Lung (tissue), 12 donors: Measurements from ENCODE around the gene AK9. TPM values are rescaled to one million over a fixed set of nuclear protein-coding genes. Genes with fewer than 3 reads are reported as not detected.

Experiments
- ATAC-seq: fragments of 200-7000 bp; cut with Tn5 transposase; one replicate; pipeline ENCODE4 v1.9.1; 2020; ENCODE audit warnings: moderate number of reproducible peaks; ENCODE audit not compliant: insufficient read depth, low FRiP score
- DNase-seq, 3 donors: peaks; one replicate each; pipeline ENCODE4 v3.0.0-alpha.2; 2013 to 2017
- H3K27ac ChIP-seq, 2 donors: one replicate each; pipeline ENCODE4 v1.5.1; 2013; ENCODE audit warnings: mild to moderate bottlenecking in 2 of 2, moderate library complexity in 2 of 2, control low read depth in 1 of 2, inconsistent platforms in 1 of 2, low read depth in 1 of 2, low read length in 1 of 2
- H3K27me3 ChIP-seq, 3 donors: one replicate each; pipeline ENCODE4 v1.5.1; 2013; ENCODE audit warnings: low read length in 2 of 3; ENCODE audit not compliant: control insufficient read depth in 3 of 3, insufficient read depth in 3 of 3
- H3K36me3 ChIP-seq, 4 donors: one replicate each; pipeline ENCODE4 v1.5.1; 2013; ENCODE audit warnings: low read length in 4 of 4, mild to moderate bottlenecking in 1 of 4, moderate library complexity in 1 of 4; ENCODE audit not compliant: control insufficient read depth in 4 of 4, insufficient read depth in 4 of 4
- H3K4me1 ChIP-seq, 5 donors: one replicate each; pipeline ENCODE4 v1.5.1; 2013; ENCODE audit warnings: low read length in 5 of 5, mild to moderate bottlenecking in 2 of 5, moderate library complexity in 1 of 5; ENCODE audit not compliant: control insufficient read depth in 5 of 5, insufficient read depth in 5 of 5
- H3K4me3 ChIP-seq: one replicate; pipeline ENCODE4 v1.5.1; 2013; ENCODE audit warnings: mild to moderate bottlenecking, control low read depth, moderate library complexity
- H3K9ac ChIP-seq, 2 donors: one replicate each; pipeline ENCODE4 v1.5.1; 2013; ENCODE audit warnings: low read length in 2 of 2, control low read depth in 1 of 2; ENCODE audit not compliant: insufficient read depth in 1 of 2
- H3K9me3 ChIP-seq, 4 donors: one replicate each; pipeline ENCODE4 v1.5.1; 2013; ENCODE audit warnings: low read length in 3 of 4, mild to moderate bottlenecking in 1 of 4, moderate library complexity in 1 of 4; ENCODE audit not compliant: control insufficient read depth in 4 of 4, insufficient read depth in 3 of 4
- CTCF ChIP-seq: IDR thresholded peaks from 2 replicates; pipeline ENCODE4 v1.5.1; 2012; ENCODE audit warnings: mild to moderate bottlenecking; ENCODE audit errors: control extremely low read depth, extremely low read depth
- WGBS, 2 donors: extraction: QIAGEN DNeasy Blood & Tissue Kit; methylation state at CpG; one replicate each; pipeline ENCODE4 v1.1.7; 2013; 5-methylcytosine and 5-hydroxymethylcytosine counted together
- polyA plus RNA-seq, 2 donors: library from polyadenylated mRNA; stranded (reverse); fragments of 200-250 nt; gene quantifications; one replicate each; pipeline ENCODE4 v1.2.1, GENCODE V29; 2013
- total RNA-seq, 2 donors: library from RNA; depleted of rRNA in 1 of 2; stranded (reverse); fragments of >200 nt in 1 of 2; gene quantifications; one replicate each; pipeline ENCODE4 v1.2.1, GENCODE V29; 2014 to 2021
- donor health status: control.
- donor health status: control.
- donor health status: Bipolar disorder and iron deficiency.
- donor health status: healthy.
- donor health status: DM: yes; HTN: yes; CAD: no.

The AK9 gene
- total and polyA plus RNA-seq, 4 donors = 4.1 to 26.3 (median 7.2) TPM

- 82 to 90% methylated on average over 27 of the region's 27 CpGs for WGBS, 2 donors
- no peak overlapping the region for H3K9ac ChIP-seq
Measured at GRCh38 chr6:109453594-109454495, 237.2 kb downstream of the AK9 start.

GRCh38 chr6:109453156-109453555, 237.8 kb downstream of the AK9 start:
- DNase-seq (no peak), ATAC-seq (no peak)
- H3K36me3 ChIP-seq = peaks cover 0 to 23% (median 15%) of the 10 kb centered on the region in 4 donors
- TF ChIP-seq CTCF = no peak
- no peak overlapping the region for H3K27ac ChIP-seq
- peaks cover 5 to 30% (median 10%) of the 10 kb centered on the region in 5 donors for H3K4me1 ChIP-seq
- H3K27me3 ChIP-seq = no peaks in the 10 kb centered on the region
- 92 to 94% methylated on average over 2 of the region's 2 CpGs for WGBS, 2 donors
- H3K9me3 ChIP-seq = no peaks in the 10 kb centered on the region
- no peak overlapping the region for H3K9ac ChIP-seq
- H3K4me3 ChIP-seq = no peak overlapping the region

More at GRCh38 chr6:109453594-109454495, 237.2 kb downstream of the AK9 start:
- no peak overlapping the region for H3K4me3 ChIP-seq
- no peak for TF ChIP-seq CTCF
- peaks cover 6 to 33% (median 10%) of the 10 kb centered on the region in 5 donors for H3K4me1 ChIP-seq
- H3K27ac ChIP-seq = peak overlapping the region in 1 of 2 donors; percentile 59
- peaks cover 0 to 17% (median 11%) of the 10 kb centered on the region in 4 donors for H3K36me3 ChIP-seq
- H3K27me3 ChIP-seq = no peaks in the 10 kb centered on the region
- DNase-seq (peak in 2 of 3 donors; percentile 53 to 60), ATAC-seq (no peak)
- H3K9me3 ChIP-seq = no peaks in the 10 kb centered on the region

- Histone ChIP-seq H3K9me3 (no peaks in the 10 kb centered on the region), H3K4me3 (no peak overlapping the region), H3K9ac (no peak overlapping the region), H3K4me1 (peaks cover 5 to 20% (median 7%) of the 10 kb centered on the region in 5 donors), H3K27me3 (no peaks in the 10 kb centered on the region), H3K27ac (no peak overlapping the region), H3K36me3 (peaks cover 0 to 23% (median 15%) of the 10 kb centered on the region in 4 donors)
- ATAC-seq (no peak), DNase-seq (no peak)
- TF ChIP-seq CTCF = no peak
- 89 to 92% methylated on average over 9 of the region's 9 CpGs for WGBS, 2 donors
Measured at GRCh38 chr6:109452181-109452580, 238.8 kb downstream of the AK9 start.
